HG03354 (cell line): ENCODE data around the gene PADI4.

Experiments
- ATAC-seq: cut with Tn5 transposase; IDR thresholded peaks from one replicate; pipeline ENCODE4 v1.9.1; 2021; ENCODE audit warnings: mild to moderate bottlenecking; ENCODE audit not compliant: unreplicated experiment, poor library complexity, severe bottlenecking

Gene PADI4

GRCh38 chr1:17346046-17346789 is 38.2 kb downstream of the PADI4 start:
- no peak for ATAC-seq

DNA sequence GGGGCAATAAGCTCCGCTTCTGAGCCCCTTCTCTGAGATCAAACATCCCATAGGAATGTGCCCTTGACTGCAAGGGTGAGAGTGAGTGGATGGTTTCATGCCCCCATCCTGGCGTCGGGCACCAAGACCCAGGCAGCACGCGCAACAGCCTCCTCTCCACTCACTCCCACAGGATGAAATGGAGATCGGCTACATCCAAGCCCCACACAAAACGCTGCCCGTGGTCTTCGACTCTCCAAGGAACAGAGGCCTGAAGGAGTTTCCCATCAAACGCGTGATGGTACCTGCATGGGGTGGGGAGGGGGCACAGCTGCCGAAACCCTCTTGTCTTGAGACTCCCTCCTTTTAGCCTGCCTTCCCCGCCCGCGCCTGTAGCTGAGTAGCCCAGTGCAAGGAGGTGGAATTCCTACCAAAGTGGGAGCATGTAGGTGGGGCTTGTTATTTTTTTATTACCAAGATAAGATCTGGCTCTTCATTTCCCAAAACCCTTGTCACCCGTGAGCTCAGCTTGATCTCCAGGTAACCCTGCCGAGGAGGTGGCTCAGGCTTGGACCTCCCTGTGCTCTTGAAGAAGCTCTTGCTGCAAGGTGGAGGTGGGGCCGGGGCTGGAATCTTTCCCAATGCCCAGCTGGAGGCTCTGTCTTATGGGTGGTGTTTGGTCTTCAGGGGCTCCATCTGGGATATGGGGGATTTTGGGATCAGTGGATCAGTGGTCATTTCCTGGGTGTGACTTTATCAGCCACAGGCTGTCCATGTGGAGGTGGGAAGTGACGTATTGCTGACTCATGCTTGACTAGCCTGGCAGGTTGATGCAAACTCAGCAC is 40.0 kb downstream of the PADI4 start:
- ATAC-seq: no peak

DNA sequence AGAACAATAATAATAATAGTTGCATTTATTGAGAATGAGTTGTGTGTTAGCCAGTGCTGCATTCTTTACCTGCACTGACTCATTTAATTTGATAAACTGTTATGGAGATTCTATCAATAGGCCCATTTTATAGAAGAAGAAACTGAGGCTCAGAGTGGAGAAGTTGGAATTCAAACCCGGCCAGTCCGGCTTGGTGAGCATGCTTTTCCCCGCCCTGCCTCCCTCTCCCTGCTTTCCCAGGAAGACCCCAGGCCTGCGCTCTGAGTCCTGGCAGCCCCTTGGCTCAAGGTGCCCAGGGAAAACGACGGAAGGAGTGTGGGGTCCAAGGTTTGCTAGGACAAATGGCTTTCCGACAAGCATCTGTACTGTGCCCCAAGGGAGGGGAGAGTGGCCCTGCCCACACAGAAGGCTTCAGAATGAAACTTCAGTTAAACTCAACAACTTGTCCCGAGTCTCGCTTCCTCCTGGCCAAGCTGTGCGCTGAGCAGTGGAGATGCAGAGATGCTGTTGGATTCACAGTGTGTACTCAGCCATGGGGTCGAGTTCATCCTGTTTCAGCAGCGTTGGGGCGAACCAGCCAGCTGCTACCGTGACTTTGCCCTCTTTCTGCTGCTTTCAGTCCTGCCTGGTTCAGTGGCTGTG is 40.7 kb downstream of the PADI4 start:
- no peak for ATAC-seq

GRCh38 chr1:17350083-17350482 is 42.1 kb downstream of the PADI4 start:
- no peak for ATAC-seq

DNA sequence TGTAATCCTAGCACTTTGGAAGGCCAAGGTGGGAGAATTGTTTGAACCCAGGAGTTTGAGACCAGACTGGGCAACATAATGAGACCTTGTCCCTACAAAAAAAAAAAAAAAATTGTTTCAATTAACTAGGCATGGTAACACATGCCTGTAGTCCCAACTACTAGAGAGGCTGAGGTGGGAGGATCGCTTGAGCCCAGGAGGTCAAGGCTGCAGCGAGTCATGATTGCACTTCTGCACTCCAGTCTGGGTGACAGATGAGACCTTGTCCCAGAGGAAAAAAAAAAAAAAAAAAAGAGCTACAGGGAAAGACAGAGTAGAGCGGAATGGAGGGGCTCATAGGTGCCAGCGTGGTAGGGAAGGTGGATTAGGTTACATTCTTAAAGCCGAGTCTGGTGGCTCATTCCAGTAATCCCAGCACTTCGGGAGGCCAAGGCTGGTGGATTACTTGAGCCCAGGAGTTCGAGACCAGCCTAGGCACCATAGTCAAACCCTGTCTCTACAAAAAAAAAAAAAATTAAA is 43.0 kb downstream of the PADI4 start:
- no peak for ATAC-seq

DNA sequence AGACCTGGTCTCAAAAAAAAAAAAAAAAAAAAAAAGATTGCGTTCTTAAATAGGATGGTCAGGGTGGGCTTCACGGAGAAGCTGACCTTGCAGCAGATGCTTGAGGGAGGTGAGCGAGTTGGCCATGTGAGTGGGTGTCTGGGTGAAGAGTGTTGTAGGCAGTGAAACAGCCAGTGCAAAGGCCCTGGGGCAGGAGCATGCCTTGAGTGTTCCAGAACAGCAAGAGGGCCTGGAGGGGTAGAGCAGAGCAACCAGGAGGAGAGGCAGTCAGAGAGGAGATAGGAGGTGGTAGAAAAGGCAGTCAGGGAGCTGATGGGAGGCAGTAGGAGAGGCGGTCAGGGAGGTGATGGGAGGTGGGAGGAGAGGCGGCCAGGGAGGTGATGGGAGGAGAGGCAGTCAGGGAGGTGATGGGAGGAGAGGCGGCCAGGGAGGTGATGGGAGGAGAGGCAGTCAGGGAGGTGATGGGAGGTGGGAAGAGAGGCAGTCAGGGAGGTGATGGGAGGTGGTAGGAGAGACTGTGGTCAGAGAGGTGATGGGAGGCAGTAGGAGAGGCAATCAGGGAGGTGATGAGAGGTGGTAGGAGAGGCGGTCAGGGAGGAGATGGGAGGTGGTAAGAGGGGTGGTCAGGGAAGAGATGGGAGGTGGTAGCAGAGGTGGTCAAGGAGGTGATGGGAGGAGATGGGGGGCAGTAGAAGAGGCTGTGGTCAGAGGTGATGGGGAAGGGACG is 43.8 kb downstream of the PADI4 start:
- no peak for ATAC-seq

DNA sequence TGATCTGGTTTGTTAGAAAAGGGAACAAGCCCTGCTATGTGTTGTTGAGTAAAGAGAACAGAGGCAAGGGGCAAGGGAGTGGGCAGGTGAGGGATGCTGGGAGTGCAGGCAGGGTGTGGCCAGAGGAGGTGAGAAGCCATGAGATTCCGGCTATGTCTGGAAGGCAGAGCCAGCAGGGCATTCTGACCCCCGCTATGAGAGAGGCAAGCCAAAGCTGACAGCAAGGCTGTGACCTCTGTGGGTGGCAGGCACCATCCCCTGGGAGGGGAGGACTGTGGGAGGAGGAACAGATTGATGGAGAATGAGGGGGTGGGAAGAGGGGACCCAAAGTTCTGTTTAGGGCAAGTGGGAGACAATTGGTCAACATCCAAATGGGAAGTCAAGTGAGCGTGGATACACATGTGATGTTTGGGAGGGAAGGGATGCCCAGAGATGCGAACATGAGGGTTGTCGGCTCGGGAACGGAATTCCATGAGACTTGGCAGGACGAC is 44.5 kb downstream of the PADI4 start:
- no peak for ATAC-seq

- ATAC-seq: no peak
Measured at GRCh38 chr1:17355898-17356297, 47.9 kb downstream of the PADI4 start.

DNA sequence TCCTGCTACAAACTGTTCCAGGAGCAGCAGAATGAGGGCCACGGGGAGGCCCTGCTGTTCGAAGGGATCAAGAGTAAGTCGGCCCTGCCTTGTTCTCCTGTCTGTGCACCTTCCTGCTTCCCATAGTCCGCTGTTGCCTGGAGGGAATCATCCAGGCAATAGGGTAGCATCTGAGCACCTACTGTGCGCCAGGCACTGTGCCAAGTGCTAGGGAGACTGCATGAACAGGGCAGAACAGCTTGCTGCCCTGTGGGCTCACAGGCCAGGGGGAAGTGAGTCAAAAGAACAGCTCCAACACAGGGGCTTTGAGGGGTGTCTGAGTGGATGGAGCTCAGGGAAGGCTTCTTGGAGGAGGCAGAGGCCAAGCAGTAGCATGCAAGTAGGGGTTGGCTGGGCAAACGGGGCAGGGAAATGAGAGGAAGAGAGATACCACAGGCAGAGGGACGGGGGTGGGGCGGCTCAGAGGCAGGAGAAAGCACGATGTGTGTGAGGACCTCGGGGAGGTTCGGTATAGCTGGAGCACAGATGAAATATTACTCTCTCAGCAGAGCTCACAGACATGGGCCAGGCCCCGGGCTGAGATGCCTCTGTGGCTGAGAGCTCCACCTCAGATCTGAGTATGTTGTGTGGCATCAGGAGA is 48.5 kb downstream of the PADI4 start:
- ATAC-seq: no peak

DNA sequence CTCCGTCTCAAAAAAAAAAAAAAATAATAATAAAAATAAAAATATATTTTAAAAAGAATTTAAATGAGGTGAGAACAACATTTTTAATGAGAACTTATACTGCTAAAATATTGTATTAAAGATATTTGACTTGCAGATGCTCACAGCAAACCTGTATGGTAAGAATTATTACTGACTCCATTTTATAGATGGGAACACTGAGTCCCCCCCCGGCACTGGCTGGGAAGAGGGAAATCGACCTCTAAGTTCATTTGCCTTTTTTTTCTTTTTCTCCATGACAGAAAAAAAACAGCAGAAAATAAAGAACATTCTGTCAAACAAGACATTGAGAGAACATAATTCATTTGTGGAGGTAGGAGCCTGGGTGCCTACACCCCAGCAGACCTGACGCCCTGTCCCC is 50.6 kb downstream of the PADI4 start:
- ATAC-seq: no peak

- ATAC-seq: no peak
Measured at GRCh38 chr1:17359031-17359430, 51.0 kb downstream of the PADI4 start.

GRCh38 chr1:17359808-17360207 is 51.8 kb downstream of the PADI4 start:
- ATAC-seq: no peak

- ATAC-seq: no peak
Measured at GRCh38 chr1:17360272-17360956, 52.4 kb downstream of the PADI4 start.

GRCh38 chr1:17361687-17362086 is 53.7 kb downstream of the PADI4 start:
- no peak for ATAC-seq

DNA sequence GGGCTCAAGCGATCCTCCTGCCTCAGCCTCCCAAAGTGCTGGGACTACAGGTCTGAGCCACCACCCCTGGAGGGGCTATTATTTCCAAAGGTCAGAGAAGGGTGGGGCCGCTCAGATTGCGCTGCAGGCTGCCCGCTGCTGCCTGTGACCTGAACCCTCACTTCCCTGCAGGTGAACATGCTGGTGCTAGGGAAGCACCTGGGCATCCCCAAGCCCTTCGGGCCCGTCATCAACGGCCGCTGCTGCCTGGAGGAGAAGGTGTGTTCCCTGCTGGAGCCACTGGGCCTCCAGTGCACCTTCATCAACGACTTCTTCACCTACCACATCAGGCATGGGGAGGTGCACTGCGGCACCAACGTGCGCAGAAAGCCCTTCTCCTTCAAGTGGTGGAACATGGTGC is 55.4 kb downstream of the PADI4 start:
- ATAC-seq: no peak

DNA sequence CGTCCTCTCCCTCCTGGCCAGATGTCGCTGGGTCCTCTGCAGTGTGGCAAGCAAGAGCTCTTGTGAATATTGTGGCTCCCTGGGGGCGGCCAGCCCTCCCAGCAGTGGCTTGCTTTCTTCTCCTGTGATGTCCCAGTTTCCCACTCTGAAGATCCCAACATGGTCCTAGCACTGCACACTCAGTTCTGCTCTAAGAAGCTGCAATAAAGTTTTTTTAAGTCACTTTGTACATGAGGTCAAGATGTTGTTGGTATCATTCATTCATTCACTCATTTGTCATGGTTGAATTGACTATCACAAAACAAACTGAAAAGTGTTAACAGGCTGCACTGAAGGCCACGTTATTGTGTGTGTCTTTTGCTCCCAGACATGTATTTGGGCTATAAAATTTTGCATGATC is 55.8 kb downstream of the PADI4 start:
- no peak for ATAC-seq

DNA sequence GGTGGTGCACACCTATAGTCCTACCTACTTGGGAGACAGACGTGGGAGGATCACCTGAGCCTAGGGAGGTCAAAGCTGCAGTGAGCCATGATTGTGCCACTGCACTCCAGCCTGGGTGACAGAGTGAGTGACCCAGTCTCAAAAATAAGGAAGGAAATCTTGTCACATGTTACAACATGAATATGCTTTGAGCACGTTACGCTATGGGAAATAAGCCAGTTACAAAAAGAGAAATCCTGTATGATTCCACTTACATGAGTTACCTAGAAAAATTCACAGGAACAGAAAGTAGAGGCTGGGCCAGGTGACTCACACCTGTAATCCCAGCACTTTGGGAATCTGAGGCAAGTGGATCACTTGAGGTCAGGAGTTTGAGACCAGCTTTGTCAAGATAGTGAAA is 57.3 kb downstream of the PADI4 start:
- ATAC-seq: no peak

DNA sequence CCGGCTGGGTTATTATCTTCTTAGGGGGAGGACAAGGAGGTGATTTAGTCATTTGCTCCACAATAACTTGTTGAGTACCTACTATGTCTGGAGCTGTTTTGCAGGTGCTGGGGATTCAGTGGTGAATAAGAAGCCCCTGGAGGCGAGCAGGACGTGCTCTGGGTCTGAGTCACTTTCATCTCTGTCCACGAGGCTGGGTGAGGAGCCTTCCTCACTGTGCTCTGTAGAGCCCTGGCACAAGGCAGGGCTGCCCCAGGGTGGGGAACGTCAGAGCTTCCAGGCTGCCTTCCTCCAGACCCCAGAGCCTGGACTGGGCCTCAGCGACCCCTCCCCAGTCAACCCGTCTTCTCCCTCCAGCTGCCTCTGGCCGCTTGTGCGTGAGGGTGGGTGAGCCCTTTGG is 61.5 kb downstream of the PADI4 start:
- ATAC-seq: no peak

DNA sequence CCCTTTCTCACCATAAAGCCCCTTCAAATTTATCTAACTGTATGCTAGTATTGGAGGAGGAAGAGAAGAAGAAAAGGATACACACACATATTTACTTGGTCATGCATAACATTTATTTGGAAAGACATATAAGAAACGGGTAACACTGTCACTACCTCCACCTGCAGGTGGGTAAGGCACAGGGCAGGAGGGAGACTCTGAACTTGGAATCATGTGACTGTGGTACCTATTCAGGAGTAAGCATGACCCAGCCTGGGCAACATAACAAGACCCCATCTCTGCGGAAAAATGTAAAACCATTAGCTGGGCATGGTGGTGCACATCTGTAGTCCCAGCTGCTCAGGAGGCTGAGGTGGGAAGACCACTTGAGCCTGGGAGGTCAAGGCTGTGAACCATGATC is 62.6 kb downstream of the PADI4 start:
- ATAC-seq: no peak
